Astrocyte (in vitro differentiated cells and primary cell): ENCODE data around the gene ISCU. TPM values are rescaled to one million over a fixed set of nuclear protein-coding genes. Genes with fewer than 3 reads are reported as not detected.
"Not testable (repeated sequence)": the region's sequence is repeated elsewhere in the genome, so short reads cannot be mapped to it uniquely, and the experiment has no call there.

Source experiments
- DNase-seq: peaks from one replicate; pipeline ENCODE4 v3.0.0-alpha.2; 2010; ENCODE audit warnings: low read depth
- FAIRE-seq: peaks from 2 replicates; lab custom pipeline; 2011; peaks lifted over from hg19 to GRCh38; lab: Jason Lieb, UNC
- H2AFZ ChIP-seq: 2 replicates; pipeline ENCODE4 v1.6.0; 2012; ENCODE audit warnings: low read depth, low read length, inconsistent platforms
- H3K27ac ChIP-seq: 2 replicates; pipeline ENCODE4 v1.5.1; 2011; ENCODE audit warnings: low read depth, low read length, inconsistent platforms
- H3K27me3 ChIP-seq: 2 replicates; pipeline ENCODE4 v1.6.0; 2011; ENCODE audit warnings: low read length, inconsistent platforms; ENCODE audit not compliant: insufficient read depth
- H3K36me3 ChIP-seq: 2 replicates; pipeline ENCODE4 v1.5.1; 2011; ENCODE audit warnings: low read length, inconsistent platforms; ENCODE audit not compliant: insufficient read depth
- H3K4me1 ChIP-seq: 2 replicates; pipeline ENCODE4 v1.5.1; 2011; ENCODE audit warnings: low read length, inconsistent platforms; ENCODE audit not compliant: insufficient read depth
- H3K4me2 ChIP-seq: 2 replicates; pipeline ENCODE4 v1.6.0; 2012; ENCODE audit warnings: low read length, inconsistent platforms
- H3K4me3 ChIP-seq: 2 replicates; pipeline ENCODE4 v1.5.1; 2011; ENCODE audit warnings: low read depth, mild to moderate bottlenecking, low read length, inconsistent platforms; ENCODE audit not compliant: insufficient read depth
- H3K79me2 ChIP-seq: 2 replicates; pipeline ENCODE4 v1.6.0; 2012; ENCODE audit warnings: mild to moderate bottlenecking, low read length, inconsistent platforms; ENCODE audit not compliant: insufficient read depth
- H3K9ac ChIP-seq: 2 replicates; pipeline ENCODE4 v1.6.0; 2012; ENCODE audit warnings: mild to moderate bottlenecking, low read length, inconsistent platforms
- H3K9me3 ChIP-seq: 2 replicates; pipeline ENCODE4 v1.5.1; 2012; ENCODE audit warnings: low read depth, mild to moderate bottlenecking, low read length, inconsistent platforms; ENCODE audit not compliant: insufficient read depth
- H4K20me1 ChIP-seq: 2 replicates; pipeline ENCODE4 v1.6.0; 2012; ENCODE audit warnings: low read length, inconsistent platforms; ENCODE audit not compliant: insufficient read depth
- H3K27ac Mint-ChIP-seq: one replicate; pipeline ENCODE4 v1.8.0; 2021; ENCODE audit warnings: mild to moderate bottlenecking, mixed read lengths; ENCODE audit not compliant: unreplicated experiment
- H3K27me3 Mint-ChIP-seq: one replicate; pipeline ENCODE4 v1.8.0; 2021; ENCODE audit warnings: low read depth, mixed read lengths; ENCODE audit not compliant: unreplicated experiment
- H3K36me3 Mint-ChIP-seq: one replicate; pipeline ENCODE4 v1.8.0; 2021; ENCODE audit warnings: low read depth, mixed read lengths; ENCODE audit not compliant: unreplicated experiment
- H3K4me1 Mint-ChIP-seq: one replicate; pipeline ENCODE4 v1.8.0; 2021; ENCODE audit warnings: low read depth, mixed read lengths; ENCODE audit not compliant: unreplicated experiment
- H3K4me3 Mint-ChIP-seq: one replicate; pipeline ENCODE4 v1.8.0; 2021; ENCODE audit warnings: mild to moderate bottlenecking, moderate library complexity, mixed read lengths; ENCODE audit not compliant: unreplicated experiment
- H3K9me3 Mint-ChIP-seq: one replicate; pipeline ENCODE4 v1.8.0; 2021; ENCODE audit warnings: mild to moderate bottlenecking, mixed read lengths; ENCODE audit not compliant: unreplicated experiment
- CTCF ChIP-seq: IDR thresholded peaks from 2 replicates; pipeline ENCODE4 v1.5.1; 2011; ENCODE audit warnings: low read depth, mild to moderate bottlenecking, inconsistent platforms, low read length, moderate library complexity; ENCODE audit not compliant: insufficient read depth
- EZH2 ChIP-seq: IDR thresholded peaks from 2 replicates; pipeline ENCODE4 v1.6.1; 2012; ENCODE audit warnings: mild to moderate bottlenecking, low read length, inconsistent platforms; ENCODE audit not compliant: insufficient read depth
- total RNA-seq: library from RNA; stranded (reverse); gene quantifications from 2 replicates; pipeline ENCODE4 v1.2.1, GENCODE V29; 2021

Gene ISCU
- total RNA-seq, 1 donor from 2014 or later = 124 TPM

GRCh38 chr12:108616941-108617858 lies 54.8 kb downstream of the ISCU start:
- H3K36me3 ChIP-seq = no peaks in the 10 kb centered on the region
- DNase-seq (peak; percentile 26), FAIRE-seq (no peak)
- no peak overlapping the region for H3K4me2 ChIP-seq
- peaks cover 7% of the 10 kb centered on the region for H3K36me3 Mint-ChIP-seq
- no peak for TF ChIP-seq CTCF
- TF ChIP-seq EZH2 = no peak
- no peaks in the 10 kb centered on the region for H4K20me1 ChIP-seq
- peaks cover 23% of the 10 kb centered on the region for H3K4me1 Mint-ChIP-seq
- H3K9ac ChIP-seq = no peak overlapping the region
- no peak overlapping the region for H2AFZ ChIP-seq
- peaks cover 22% of the 10 kb centered on the region for H3K4me1 ChIP-seq
- no peaks in the 10 kb centered on the region for H3K79me2 ChIP-seq
- no peaks in the 10 kb centered on the region for H3K27me3 ChIP-seq
- H3K9me3 Mint-ChIP-seq = peaks cover 5% of the 10 kb centered on the region
- H3K27me3 Mint-ChIP-seq = no peaks in the 10 kb centered on the region
- H3K9me3 ChIP-seq = peaks cover 4% of the 10 kb centered on the region
- H3K4me3 Mint-ChIP-seq = no peak overlapping the region
- no peak overlapping the region for H3K27ac Mint-ChIP-seq
- H3K4me3 ChIP-seq = no peak overlapping the region
- H3K27ac ChIP-seq = no peak overlapping the region

- Mint-ChIP-seq H3K4me3 (no peak overlapping the region), H3K36me3 (peaks cover 11% of the 10 kb centered on the region), H3K9me3 (peaks cover 5% of the 10 kb centered on the region), H3K4me1 (peaks cover 20% of the 10 kb centered on the region), H3K27ac (peak overlapping the region; percentile 82), H3K27me3 (no peaks in the 10 kb centered on the region)
- TF ChIP-seq CTCF (peak; percentile 93), EZH2 (no peak)
- DNase-seq = peak; percentile 57
- Histone ChIP-seq H3K27me3 (no peaks in the 10 kb centered on the region), H2AFZ (no peak overlapping the region), H3K4me3 (no peak overlapping the region), H3K9me3 (peaks cover 4% of the 10 kb centered on the region), H3K27ac (no peak overlapping the region), H3K4me1 (peaks cover 15% of the 10 kb centered on the region), H3K79me2 (no peaks in the 10 kb centered on the region), H3K9ac (peak overlapping the region; percentile 13), H3K36me3 (no peaks in the 10 kb centered on the region), H4K20me1 (no peaks in the 10 kb centered on the region), H3K4me2 (no peak overlapping the region)
- no peak for FAIRE-seq
Observed at GRCh38 chr12:108618079-108618952, 55.9 kb downstream of the ISCU start.

GRCh38 chr12:108618953-108619274 lies 56.5 kb downstream of the ISCU start:
- Mint-ChIP-seq H3K27ac (peak overlapping the region; percentile 82), H3K4me1 (peaks cover 19% of the 10 kb centered on the region), H3K36me3 (peaks cover 14% of the 10 kb centered on the region)
- not testable (repeated sequence) for H3K27me3 Mint-ChIP-seq, H4K20me1 ChIP-seq, FAIRE-seq, H3K36me3 ChIP-seq, H3K4me2 ChIP-seq, H3K9me3 Mint-ChIP-seq, H2AFZ ChIP-seq, H3K4me3 ChIP-seq, H3K9ac ChIP-seq, H3K27me3 ChIP-seq, H3K4me3 Mint-ChIP-seq, H3K9me3 ChIP-seq, H3K27ac ChIP-seq, H3K79me2 ChIP-seq, DNase-seq
- peaks cover 11% of the 10 kb centered on the region for H3K4me1 ChIP-seq
